Activated T-cell treated with anti-CD3 and anti-CD28 coated beads for 1 hour (primary cell): ENCODE measurements around the gene ZNF124.
A peak's percentile ranks its signal among the peaks of the same experiment; 100 is the strongest.
"Not testable (repeated sequence)": the region's sequence is repeated elsewhere in the genome, so short reads cannot be mapped to it uniquely, and the experiment has no call there.

ENCODE experiments used
- DNase-seq: peaks from one replicate; pipeline ENCODE4 v3.0.0-alpha.2; 2020; ENCODE audit warnings: low read depth

ZNF124 gene

DNA sequence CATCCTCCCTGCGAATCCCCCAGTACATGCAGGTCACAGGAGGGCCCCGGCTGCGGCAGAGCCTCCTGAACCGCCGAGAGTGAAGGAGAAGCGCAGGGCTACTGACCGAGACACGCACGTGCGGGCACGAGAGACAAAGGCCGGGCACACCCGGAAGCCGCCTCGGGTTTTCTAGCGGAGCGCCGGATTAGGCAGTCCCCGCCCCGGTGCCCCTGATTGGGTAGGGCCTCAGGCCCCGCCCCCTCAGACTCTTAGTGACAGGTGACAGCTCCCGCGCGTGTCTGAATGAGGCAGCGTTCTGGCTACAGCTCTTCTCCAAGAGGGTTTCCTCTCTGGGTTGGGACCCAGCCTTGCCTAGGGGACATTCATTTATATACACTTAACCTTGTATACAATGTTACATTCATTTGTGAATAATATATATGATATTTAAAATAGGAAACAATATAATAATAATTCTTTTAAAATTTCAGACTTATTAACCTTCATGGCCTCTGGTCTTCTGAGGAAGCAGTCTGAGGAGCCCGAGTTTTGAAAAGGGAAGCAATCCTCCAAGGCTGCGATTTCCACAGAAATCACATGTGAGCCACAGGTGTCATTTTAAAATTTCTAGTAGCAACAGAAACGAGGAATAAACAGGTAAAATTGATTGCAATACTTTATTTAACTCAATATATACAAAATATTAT is at the start of gene ZNF124:
TSS of gene ZNF124 (minus strand) at position 146 of the 689 bp plus-strand sequence. CDS start at position 3, 143 bp downstream.
- DNase-seq = not testable (repeated sequence)

DNA sequence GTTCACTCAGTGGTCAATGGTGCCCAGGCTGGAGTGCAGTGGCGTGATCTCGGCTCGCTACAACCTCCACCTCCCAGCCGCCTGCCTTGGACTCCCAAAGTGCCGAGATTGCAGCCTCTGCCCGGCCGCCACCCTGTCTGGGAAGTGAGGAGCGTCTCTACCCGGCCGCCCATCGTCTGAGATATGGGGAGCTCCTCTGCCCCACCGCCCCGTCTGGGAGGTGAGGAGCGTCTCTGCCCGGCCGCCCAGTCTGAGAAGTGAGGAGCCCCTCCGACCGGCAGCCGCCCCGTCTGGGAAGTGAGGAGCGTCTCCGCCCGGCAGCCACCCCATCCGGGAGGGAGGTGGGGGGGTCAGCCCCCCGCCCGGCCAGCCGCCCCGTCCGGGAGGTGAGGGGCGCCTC is 48.5 kb upstream of the ZNF124 start:
- DNase-seq = not testable (repeated sequence)

DNA sequence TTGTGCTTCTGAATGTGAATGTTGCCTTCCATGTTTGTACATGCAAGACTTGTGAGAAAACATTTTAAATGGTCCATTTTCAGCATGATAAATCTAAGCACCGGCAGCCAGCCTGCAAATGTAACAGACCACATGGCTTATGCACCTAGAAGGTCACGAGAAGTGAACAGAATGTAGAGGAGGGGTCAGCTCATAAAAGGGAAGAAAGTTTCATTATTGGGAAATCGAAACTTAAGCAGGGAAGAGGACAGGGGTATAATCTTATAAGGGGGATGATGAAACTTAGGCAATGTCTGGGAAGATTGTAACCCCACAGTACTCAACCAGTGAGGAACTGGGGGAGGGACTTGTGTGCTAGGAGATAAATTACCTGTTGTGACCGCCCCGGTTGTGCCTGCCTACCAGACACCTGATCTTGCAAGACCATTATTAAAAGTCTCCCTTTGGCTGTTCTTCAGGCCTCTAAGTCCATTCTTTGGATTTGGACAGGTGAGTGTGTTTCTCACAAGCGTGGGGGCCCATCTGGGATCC is 46.4 kb upstream of the ZNF124 start:
- DNase-seq = no peak

DNA sequence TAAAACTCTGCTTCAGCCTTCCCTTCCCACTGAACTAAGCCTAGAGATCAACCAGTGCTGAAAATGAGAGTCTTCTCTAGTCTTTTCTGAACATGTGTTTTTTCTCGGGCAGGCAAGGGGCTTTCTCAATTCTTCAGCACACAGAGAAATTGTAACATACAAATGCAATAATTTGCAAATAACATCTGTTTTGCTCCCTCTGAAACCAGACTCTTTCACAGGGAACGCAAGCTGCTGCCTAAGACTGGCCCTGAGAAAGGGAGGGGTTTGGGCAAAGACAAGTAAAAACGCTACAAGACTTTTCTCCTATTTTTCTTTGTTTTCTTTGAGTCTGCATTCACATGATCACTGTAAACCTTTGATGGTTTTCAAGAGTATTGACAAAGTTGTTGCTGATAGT is 44.4 kb upstream of the ZNF124 start:
- no peak for DNase-seq

DNA sequence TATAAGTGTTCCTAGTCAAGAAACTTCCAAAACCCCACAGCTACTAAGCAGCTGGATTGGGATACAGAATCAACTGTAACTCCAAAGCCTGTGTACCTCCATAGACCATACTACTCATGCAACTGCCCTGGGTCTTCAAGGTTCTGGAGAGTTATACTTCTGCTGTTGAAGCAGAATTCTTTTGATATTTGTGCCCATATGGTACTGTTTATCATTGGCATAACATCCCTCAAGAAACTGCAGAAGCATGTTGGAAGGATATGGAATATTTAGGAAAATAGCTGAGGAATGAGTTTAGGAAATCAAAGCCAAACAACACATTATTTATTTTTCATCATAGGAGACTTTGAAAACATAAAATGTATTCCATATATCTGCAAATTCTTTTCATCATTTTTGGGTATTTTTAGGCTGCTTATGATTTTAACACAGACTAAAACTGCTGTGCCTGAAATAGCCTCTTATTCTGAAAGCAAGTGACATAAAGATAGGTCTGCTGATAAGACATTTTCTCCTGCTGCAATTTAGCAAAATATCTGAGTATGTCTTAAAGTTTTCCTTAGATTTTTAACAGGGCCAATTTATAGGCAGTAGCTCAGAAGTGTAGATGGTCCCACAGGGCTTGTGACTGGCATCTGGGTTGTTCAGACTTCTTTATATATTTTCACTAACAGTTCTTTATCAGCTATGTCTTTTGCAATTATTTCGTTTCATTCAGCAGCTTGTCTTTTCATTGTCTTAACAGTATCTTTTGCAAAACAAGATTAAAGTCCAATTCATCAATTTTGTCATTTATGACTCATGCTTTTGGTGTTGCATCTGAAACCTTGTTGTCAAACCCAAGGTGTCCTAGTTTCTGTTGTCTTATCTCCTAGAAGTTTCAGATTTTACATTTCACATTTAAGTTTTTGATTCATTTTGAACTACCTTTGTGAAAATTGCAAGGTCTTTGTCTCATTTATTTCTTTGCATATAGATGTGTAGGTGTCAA is 41.1 kb upstream of the ZNF124 start:
- DNase-seq = no peak

DNA sequence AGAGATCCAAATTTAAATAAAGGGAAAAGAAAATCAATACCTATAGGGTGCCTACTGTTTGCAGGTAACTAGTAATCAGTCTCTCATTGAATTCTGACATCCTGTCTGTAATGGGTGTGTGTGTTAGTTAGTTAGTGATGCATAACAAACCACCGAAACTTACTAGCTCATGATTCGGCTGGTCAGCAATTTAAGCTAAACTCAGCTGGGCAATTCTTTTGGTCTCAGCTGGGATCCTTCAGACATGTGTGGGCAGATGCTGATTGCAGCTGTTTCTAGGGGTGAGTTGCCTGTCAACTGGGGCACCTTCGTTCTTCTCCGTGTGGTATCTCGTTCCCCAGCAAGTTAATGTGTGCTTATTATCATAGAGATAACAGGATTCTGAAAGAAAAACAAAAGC is 40.2 kb upstream of the ZNF124 start:
- no peak for DNase-seq

DNA sequence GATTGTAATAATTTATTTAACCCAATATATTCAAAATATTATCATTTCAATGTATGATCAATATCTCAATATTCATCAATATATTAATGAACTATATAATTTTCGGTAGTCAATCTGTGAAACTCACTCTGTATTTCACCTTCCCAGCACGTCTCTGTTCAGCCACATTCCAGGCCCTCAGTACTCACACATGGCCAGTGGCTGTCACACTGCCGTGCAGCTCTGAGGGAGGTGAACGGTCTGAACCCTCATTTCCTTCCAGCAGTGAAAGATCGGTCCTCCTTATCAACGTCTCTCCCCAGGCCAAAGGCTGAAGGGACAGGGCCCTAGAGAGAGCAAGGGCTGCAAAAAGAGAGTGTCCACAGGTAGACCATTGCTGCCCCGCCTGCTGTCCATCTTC is 39.5 kb upstream of the ZNF124 start:
- DNase-seq = no peak

DNA sequence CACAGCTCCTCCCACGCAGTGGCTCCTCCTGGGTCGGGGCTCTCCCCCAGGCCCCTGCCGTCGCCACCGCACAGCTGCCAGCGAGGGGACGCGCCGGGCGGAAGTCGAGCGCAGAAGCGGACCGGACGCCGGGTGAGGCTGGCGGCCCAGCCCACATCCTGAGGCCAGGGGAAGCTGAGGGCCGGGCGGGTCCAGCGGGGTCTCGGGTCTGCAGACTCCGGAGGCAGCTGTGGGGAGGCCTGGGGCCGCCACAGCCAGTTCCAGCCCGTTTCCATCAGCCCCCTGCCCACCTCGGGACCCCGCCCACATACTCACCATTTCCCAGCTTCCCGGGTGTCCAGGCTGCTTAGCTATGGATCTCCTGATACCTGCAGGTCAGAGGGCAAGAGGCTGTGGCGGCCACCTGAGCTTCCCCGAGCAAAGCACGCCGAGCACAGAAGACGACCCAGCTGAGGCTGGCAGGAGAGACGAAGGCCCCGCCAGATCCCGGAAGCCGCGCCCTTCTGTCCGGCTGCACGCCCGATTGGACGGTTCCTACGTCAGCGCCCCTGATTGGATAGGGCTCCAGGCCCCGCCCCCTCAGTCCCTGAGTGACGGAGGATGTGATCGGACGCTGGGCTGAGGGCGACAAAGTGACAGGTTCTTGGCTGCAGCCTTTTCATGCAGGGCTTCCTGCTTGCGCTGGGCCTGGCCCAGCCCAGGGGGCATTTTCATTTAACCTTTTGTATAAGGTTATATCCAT is 38.7 kb upstream of the ZNF124 start:
- peak; percentile 92 for DNase-seq

DNA sequence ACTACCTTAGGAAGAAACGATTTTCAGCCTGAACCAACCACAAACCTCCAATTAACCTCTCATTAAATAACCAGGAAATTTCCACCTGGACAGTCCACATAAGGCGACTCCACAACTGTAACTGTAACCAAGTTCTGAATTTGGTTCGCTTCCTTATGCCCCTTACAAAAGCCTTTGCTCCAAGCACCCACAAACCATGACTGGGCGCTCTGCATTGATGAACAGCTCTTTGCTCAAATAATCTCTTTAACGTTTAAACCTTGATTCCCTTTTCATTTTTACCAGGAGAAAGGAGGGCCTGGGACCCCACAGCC is 38.2 kb upstream of the ZNF124 start:
- DNase-seq = no peak

DNA sequence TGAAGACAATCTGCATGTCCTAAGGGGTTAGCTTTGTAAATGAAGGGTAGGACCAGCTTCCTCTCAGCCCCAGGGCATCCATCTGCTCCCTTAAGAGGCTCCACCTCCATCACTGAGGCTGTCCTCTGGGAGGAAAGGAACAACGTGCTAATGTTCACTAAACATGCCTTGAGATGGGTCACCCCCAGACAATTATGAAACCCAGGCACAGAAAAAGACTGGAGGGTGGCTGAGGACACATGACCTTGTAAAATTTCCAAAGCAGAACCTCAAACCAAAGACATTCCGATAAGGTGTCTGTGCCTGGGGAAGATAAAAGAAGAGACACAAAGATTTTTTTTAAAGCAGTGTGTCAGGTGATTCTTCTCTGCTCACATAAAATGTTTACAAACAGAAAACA is 37.6 kb upstream of the ZNF124 start:
- no peak for DNase-seq

DNA sequence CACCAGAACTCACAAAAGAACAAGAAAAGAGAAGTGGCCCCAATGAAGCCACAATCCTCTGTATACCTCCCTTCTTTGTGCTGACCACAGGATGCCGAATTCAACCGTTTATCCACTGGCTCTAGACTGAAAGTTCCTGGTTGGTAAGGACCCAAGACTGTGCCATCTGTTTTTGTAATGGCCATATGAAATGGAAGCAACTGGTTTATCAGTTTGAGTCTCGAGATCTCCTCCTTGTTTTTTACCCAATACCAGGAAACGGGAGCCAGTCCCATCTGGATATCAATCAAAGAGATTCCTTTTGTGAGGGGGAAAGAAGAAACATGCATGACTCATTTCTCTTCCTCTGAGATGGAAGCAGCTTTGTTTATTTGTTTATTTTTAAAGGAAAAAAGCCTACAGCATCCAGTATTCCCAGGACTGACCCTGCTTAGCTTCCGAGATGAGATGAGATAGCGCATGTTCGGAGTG is 32.4 kb upstream of the ZNF124 start:
- DNase-seq = no peak

DNA sequence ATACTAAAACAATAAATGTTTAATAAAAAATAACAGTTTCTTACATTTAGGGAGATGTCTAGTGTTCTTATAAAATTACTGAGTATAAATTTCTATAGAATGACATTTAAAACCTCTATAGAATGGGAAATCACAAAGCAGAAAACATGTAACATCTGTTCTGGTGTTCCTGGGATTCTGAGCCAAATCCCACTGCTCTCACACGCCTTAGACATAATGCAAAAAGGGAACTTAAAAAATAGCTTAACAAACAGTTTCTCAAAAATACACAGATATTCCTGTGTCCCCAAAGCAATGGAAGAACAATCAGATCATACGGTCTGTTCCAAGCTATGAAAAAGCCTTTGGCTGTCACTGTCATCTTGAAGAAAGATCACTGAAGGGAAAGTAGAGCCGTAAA is 27.0 kb upstream of the ZNF124 start:
- no peak for DNase-seq

DNA sequence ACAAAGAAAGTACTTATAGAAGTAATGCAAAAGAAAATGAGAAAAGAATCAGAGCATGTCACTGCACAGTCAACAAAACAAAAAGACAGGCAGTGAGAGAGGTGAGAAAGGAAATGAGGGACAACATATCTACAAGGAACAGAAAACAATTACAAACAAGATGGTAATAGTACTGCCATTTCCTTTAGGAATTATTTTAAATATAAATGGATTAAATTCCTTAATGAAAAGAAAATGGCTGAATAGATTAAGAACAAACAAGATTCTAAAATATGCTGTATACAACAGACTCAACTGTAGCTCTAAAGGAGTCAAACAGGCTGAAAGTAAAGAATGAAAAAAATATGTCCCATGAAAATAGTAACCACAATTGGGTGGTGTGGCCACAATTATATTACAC is 22.1 kb upstream of the ZNF124 start:
- DNase-seq = no peak

DNA sequence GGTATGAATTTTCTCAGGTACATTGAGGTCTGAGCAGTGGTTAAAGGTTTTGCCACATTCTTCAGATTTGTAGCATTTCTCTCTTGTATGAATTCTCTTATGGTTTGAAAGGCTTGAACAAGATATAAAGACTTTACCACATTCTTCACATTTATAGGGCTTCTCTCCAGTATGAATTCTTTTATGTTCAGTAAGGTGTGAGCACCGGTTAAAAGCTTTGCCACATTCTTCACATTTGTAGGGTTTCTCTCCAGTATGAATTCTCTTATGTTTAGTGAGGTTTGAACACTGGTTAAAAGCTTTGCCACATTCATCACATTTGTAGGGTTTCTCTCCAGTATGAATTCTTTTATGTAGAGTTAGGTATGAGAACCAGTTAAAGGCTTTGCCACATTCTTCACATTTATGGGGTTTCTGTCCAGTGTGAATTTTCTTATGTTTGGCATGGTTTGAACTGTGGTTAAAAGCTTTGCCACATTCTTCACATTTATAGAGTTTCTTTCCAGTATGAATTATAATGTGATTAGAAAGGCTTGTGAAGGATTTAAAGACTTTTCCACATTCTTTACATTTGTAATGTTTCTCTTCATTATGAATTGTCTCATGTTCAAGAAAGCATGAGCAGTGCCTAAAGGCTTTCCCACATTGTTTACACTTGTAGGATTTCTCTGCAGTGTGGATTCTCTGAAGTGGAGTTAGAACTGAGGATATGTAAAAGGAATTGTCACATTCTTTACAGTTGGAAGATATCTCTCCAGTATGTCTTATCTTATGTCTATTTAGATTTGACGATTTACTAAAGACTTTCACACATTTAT is 18.4 kb upstream of the ZNF124 start:
- no peak for DNase-seq

DNA sequence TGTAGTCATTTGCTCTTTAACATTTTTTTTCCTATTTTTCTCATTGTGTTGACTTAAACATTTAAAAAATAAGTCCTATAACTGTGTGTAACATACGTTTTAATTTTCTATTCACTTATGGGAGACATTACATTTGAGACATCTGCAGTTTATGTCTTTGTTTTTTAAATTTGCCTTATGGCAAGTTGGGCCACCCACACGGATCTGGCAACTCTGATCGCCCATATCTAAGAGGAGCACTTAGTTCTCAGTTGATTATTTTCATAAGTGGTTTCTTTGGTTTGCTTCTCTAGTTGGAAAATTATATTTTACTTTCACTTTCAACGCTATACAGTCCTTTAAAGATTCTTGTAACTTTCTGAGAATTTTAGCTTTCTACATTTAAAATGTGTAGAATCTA is 13.8 kb upstream of the ZNF124 start:
- DNase-seq = no peak

DNA sequence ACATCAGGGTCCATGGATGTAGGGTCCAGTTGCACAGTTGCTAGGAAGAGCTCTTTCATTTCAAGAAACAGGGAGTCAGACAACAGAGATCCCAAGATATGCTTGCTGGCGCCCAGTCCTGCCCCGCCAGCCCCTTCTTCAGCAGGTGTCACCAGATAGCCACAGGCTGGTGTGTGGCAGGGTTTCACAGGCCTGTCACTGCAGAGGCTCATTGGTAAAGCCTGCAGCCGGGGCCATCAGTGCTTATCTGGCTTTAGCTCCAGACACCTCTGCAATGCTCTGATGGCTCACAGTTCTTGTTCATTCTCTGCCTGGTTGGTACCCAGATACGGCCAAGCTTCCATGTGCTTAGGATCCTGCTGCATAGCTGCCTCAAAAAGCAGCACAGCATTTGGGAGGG is 12.4 kb upstream of the ZNF124 start:
- no peak for DNase-seq

DNA sequence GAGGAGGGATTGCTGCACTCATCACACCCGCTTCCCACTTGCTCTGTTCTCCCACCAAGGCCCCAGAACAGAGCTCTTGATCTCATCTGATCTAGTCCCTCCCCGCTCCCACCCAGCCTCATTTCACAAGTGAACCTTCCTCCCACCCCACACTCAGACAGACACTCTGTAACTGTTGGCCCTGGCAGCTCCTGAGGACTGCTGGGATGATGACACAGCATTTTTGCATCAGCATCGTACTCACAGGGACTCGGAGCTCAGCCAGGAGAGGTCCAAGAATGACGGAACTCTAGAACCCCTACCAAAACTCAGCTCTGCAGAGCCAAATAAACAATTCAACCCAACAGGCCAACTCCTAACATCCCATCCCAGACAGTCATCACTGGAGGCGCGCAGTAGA is 11.2 kb upstream of the ZNF124 start:
- no peak for DNase-seq

DNA sequence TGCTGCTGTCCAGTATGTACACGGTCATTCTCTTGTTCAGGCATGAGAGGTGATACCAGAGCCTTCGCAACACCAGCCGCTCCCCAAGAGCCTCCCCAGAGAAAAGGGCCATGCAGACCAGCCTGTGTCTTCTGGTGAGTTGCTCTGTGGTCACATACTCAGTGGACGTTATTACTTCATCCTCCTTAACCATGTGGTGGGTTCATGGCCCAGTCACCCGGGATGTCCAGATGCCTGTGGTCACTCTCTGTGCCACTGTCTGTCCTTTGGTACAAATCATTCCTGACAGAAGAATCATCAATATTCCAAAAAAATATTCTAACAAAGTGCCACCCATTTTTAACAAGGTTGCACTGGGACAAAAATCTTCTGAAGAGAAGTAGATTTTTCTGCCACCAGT is 8.8 kb upstream of the ZNF124 start:
- no peak for DNase-seq

DNA sequence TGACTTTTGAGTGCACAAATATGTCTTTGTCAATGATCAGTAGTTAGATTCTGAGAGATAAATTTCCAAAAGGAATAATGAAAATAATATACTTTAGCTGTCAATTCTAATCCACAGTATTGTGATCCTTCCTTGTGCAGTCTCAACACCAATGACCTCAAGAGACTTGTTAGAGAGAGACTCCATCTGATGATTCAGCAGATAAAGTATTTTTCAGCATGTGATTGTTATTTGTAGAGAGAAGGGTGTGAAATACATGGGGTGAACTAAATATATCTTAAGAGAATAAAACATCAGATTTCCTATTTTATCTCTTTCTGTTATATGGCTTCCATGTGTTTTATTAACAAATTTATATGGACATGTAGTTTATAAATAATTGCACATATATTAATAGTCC is 5.9 kb upstream of the ZNF124 start:
- DNase-seq = no peak

DNA sequence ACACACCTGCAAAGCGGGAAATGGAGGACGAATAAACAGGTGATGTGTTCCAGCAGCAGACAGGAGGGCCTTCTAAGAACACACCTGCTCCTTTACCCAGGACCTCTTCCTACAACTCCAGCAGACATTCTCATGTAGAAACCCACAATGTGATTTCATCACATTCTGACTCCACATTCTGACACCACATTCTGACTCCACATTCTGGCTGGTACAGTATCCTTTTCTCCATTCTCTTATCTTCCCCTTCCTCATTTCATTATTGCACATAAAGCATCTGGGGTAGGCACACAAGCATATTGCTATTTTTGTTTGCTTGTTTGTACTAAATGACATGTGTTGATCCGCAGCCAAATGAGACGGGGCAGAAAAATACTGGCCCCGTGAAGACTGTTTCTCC is 3.6 kb upstream of the ZNF124 start:
- DNase-seq = no peak

DNA sequence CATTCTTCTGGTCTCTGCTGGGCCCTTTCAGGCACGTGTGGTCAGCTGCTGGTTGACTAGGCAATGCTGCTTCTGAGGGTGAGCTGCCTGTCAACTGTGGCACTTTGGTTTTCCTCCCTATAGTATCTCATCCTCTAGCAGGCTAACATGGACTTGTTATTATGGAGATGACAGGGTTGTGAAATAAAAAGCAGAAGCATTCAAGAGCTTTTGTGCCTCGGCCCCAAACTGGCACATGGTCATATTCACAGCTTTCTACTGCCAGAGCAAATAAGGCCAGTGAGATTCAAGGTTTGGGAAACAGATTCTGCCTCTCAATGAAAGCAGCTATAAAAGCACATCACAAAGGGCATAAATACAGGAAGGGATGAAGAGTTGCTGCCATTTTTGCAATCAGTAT is 1.6 kb upstream of the ZNF124 start:
- no peak for DNase-seq

DNA sequence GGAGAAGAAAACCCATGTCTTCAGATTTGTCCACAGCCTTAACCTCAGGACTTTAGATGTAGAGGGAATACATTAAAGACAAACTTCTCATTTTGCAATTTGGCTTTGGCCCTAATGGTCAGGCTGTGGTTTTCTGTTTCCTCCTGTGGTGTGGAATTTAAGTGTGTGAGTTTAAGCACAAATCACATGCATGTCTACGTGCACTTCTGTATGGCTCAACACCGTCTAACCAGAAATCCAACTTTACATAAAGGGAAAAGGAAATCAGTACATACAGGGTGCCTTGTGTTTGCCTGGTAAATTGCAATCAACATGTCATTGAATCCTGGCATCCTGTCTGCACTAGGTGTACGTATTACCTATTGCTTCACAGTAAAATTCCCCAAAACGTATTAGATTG is 1.2 kb upstream of the ZNF124 start:
- DNase-seq = no peak
